Kidney glomerular epithelial cell (primary cell): ENCODE measurements around the gene USP4.
A peak's percentile ranks its signal among the peaks of the same experiment; 100 is the strongest.
"Not testable (repeated sequence)": the region's sequence is repeated elsewhere in the genome, so short reads cannot be mapped to it uniquely, and the experiment has no call there.

ENCODE experiments used
- DNase-seq: peaks from one replicate; lab custom pipeline; 2025; lab: John Stamatoyannopoulos, UW

USP4 gene

DNA sequence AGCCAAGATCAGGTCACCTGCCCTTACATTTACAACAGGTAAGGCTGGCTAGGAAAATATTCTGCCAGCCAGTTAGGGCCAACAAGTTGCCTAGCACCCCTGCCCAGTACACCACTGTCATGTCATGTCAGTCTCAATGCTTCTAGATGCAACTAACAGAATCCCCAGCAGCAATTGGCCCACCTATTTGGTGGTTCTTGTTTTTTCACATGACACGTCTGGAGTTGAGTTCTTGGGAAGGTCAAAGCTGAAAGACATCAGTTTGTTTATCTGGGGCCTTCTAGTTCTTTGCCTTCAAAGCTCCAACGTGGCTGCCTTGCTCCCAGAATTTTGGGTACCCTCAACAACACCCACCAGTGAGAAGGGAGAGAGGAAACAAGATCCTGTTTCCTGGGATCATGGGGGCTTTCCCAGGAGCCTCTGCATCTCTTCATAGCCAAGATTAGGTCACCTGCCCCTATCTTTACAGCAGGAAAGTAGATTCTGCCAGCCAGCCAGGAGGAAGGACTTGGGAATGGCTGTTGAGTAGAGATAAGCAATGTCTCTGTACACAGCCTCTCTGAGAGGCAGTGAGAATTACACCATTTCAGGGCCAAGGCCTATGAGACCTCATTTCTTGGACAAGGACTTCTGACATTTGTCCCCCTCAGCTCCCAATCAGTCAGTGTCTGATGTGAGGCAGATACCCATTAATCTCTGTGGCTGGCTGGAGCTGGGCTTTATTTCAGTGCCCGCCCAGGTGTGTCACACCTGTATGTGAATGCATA lies 9.7 kb upstream of the USP4 start:
- no peak for DNase-seq

DNA sequence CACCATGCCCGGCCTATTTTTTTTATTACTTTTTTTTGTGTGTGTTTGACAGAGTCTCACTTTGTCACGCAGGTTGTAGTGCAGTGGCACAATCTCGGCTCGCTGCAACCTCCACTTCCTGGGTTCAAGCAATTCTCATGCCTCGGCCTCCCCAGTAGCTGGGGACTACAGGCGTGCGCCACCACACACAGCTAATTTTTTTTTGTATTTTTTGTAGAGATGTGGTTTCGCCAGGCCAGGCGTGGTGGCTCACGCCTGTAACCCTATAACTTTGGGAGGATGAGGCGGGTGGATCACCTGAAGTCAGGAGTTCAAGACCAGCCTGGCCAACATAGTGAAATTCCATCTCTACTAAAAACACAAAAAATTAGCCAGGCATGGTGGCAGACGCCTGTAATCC lies 8.5 kb upstream of the USP4 start:
- not testable (repeated sequence) for DNase-seq

- no peak for DNase-seq
These were observed 7.0 kb upstream of the USP4 start for GRCh38 chr3:49346797-49347251.

DNA sequence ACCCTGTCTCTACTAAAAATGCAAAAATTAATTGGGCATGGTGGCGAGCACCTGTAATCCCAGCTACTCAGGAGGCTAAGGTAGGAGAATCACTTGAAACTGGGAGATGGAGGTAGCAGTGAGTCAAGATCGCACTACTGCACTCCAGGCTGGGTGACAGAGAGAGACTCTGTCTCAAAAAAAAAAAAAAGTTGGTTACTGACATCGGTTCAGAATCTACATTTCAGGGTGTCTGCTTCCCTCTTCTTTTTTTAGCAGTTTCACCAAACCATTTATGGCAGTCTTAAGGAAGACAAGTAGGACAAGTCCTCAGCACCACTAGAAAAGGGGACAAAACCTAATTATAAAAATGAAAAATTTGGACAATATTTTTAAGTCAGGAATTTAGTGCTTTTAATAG lies 3.3 kb upstream of the USP4 start:
- DNase-seq = no peak

DNA sequence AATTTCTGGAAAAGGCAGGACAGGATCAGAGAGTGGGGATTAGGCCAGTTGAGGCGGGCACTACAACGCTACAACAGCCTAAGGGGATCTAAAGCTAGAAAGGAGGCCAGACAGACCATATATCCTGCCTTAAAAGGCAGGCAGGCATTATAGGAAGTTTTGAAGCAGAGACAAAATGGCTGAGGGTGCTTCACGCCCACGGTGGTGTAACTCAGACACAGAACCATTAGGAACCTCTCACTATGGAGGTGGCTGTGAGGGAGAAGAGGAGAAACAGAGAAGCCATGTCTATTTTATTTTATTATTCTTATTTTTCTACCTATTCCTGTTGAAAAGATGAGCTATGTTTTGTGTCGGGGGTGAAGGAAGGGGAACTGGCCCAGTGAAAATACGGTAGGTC lies 2.1 kb upstream of the USP4 start:
- no peak for DNase-seq

DNA sequence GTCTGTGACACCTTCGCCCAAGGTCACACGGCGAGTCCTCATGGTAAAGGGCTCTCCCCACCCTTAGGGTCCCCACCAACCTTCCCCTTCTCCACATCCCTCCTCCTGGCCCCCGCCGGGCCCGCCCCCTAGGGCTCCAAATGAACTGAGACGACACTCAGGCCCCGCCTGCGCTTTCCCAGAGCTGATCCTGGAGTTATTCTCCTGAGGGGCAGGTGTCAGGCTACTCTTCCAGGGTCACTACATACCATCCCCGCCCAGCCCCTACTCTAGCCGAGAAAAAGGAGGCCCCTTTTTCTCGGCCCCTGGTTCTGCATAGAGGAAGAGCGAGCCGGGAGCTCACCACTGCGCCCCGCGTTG lies 292 bp downstream of the USP4 start:
- peak; percentile 45 for DNase-seq

DNA sequence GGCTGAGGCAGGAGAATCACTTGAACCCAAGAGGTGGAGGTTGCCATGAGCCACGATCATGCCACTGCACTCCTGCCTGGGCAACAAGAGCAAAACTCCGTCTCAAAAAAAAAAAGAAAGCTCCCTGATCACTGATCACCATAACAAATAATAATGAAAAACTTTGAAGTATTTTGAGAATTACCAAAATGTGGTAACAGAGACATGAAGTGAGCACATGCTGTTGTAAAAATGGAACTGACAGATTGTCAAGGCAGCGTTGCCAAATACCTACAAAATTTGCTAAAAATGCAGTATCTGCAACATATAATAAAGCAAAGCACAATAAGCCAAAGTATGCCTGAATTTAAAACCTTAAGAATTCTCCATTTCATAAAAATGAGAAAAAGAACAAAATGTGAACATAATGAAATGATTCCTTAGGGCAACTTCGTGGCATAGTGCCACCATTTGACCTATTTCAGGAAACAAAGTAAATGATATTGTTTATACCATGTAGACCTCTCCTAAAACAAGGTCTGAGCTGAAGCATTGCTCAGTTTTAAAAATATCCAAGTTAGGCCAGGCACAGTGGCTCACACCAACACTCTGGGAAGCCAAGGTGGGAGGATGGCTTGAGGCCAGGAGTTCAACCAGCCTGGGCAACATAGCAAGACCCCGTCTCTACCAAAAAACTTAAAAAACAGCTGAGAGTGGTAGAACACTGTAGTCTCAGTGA lies 5.8 kb downstream of the USP4 start:
- no peak for DNase-seq

GRCh38 chr3:49333091-49333490 lies 6.8 kb downstream of the USP4 start:
- DNase-seq = no peak

GRCh38 chr3:49329186-49329585 lies 10.7 kb downstream of the USP4 start:
- no peak for DNase-seq

- not testable (repeated sequence) for DNase-seq
These were observed 11.5 kb downstream of the USP4 start for GRCh38 chr3:49328350-49328749.

GRCh38 chr3:49327485-49327884 lies 12.4 kb downstream of the USP4 start:
- DNase-seq = no peak

GRCh38 chr3:49324768-49325167 lies 15.1 kb downstream of the USP4 start:
- DNase-seq = no peak

DNA sequence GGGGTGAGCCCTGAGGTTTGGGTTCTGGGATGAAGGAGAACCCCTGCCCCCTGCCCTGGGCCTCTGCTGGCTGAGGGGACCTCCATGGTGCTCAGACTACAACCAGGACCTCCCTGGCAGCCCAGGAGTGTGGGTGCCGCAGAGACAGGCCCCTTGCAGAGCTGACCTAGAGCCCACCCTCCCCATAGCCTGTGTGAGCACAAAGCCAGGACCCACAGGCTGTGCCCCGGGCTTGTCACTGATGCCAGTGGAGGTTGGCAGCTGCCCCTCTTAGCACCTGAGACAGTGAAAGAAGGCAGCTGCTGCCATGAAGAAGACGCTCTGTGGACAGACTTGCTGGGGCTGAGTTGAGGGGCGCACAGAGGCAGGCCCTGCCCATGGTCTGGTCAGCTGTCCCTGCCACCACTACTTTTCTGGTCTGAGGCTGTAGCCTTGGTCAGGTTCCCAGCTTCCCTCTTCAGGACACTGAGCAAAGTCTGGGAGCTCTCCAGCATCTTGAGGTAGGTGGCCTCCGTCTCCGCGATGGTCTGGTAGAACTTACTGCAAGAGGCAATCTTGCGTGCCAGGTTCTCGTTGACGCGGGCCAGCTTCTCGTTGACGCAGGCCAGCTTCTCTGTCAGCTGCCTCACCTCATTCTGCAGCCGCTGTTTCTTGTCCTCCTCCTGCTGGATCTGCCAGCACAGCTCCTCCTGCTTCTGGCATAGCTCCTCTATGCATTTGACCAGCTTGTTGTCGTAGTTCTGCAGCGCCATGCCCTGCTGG lies 23.0 kb downstream of the USP4 start:
- no peak for DNase-seq

DNA sequence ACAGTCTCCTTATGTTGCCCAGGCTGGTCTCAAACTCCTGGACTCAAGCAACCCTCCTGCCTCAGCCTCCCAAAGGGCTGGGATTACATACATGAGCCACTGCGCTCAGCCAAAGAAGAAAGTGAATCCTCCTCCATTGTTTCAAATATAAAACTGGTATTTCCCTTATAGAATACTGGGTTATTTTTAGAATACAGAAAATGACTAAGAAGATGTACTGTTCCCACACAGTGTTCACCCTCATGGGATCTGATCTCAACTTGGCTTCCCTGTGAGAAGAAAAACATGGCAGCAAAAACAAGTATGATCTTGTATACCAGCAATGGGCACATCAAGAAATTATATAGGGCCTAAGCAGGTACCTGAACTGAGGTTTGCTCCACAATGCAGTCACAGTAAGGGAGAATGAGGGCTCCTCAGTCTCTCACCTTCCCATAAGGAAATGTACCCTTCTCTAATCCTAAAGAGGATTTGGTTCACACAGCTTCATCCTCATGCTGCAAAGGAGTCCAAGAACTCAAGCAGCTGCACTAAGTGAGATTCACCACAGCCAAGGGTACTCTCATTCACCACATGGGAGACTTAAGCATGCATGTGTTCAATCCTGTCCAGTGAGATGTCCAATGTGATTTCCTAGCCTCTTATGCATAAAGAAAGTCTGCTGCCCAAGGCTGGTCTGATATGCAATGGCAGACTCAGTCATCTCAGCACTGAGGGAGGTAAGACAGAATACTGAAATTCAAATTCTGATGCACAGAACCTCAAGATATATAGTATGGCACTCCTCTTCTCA lies 25.8 kb downstream of the USP4 start:
- DNase-seq = no peak

- no peak for DNase-seq
These were observed 28.6 kb downstream of the USP4 start for GRCh38 chr3:49311283-49311682.

- no peak for DNase-seq
These were observed 29.2 kb downstream of the USP4 start for GRCh38 chr3:49310677-49311076.

GRCh38 chr3:49305608-49306007 lies 34.2 kb downstream of the USP4 start:
- DNase-seq = no peak

GRCh38 chr3:49302613-49303012 lies 37.2 kb downstream of the USP4 start:
- no peak for DNase-seq

DNA sequence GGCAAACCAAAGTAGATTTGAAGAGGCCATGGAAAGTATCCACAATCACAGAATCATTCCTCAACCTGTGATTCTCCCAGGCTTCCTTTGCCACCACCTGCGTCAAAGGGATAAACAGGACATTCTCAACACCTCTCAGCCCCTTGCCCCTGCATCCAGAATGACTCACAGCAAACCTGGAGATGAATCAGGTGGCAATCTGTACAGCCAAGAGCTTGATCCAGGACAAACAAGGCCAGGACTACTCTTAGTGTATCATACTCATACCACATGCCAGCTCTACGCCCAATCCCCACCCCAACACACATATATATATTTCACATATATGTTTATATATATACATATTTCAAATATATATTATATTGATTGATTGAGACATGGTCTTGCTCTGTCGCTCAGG lies 39.3 kb downstream of the USP4 start:
- no peak for DNase-seq

DNA sequence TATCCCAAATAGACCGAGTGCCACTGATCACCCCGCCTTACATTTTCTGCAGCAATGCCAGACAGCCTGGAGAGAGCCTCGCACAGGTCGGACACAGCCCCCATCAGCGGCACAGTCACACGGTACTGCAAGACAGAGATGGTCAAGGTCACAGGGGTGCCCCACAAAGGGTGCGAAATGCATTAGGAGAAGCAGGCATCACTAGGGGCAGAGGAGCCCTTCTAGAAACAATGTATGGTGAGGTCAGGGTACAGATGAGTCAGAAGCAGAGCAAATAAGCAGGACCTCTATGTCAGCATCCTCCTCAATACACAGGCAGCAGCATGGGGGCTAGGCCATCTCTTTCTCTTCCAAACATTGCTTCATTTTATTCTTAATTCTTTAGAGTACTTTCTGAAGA lies 41.3 kb downstream of the USP4 start:
- DNase-seq = no peak

DNA sequence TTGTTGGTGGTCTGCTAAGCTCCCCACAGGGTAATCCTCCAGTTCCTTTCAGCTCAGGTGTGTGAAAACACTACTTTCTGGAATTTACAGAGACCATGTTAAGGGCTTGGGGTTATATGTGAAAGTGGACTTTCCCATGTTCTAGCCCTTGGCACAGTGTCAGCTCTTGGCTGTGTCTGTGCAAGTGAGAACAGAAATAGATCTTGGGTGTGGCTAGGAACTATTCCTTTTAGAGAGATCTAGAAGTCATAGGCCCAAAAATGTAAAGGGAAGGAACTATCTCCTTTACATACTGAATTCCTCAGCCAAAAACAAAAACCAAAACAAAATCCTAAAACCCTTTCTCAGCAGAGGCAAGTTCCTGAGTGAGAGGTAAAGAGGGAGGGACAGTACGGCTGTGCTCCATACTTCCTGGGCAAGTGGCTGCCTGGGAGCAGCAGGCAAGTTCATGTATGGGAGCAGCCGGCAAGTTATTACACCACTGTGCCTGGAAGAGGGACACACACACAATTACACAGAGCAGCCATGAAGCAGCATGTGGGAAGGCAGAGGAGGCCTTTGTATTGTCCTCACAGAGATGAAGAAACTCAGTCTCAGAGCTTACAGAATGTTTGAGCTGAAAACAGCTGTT lies 43.0 kb downstream of the USP4 start:
- no peak for DNase-seq
